ENCODE data around the gene CMSS1.

DNA sequence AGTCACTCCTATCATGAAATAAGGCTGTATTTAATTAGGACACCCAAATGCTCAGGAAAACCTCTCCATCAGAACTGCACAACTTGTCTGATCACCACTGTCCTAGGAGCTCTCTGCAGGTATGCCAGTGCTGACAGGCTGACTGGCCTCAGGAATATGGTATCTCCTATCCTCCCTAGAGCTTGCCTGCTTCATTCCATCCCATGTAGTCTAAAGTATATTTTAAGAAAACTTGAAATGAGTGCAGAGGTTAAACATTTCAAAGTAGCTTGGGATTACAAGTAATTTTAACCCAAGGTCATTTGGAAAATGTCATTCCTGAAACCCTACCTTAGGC lies 273.0 kb downstream of the CMSS1 start:
- TF ChIP-seq EZH2phosphoT487 (IDR thresholded peaks at IDR 0.05; ENCODE audit: borderline replicate concordance) (no peak), CTCF (IDR thresholded peaks at IDR 0.05 in 2 of 3, conservative IDR thresholded peaks at IDR 0.05 in 1 of 3; ENCODE audit: borderline replicate concordance in 1 of 3, insufficient read depth in 1 of 3, low read depth in 2 of 3, low read length in 2 of 3) (no peak), CEBPB (IDR thresholded peaks at IDR 0.05; ENCODE audit: low read depth) (no peak), EZH2 (IDR thresholded peaks at IDR 0.05) (no peak), POLR2AphosphoS5 (IDR thresholded peaks at IDR 0.05; ENCODE audit: low read depth, low read length) (no peak), POLR2A (IDR thresholded peaks at IDR 0.05; ENCODE audit: borderline replicate concordance, extremely low read depth, insufficient read depth, insufficient read length) (no peak), ZFX (IDR thresholded peaks at IDR 0.05) (no peak), YY1 (IDR thresholded peaks at IDR 0.05; ENCODE audit: extremely low read depth, insufficient replicate concordance, low read depth, low read length) (no peak), RAD21 (IDR thresholded peaks at IDR 0.05; ENCODE audit: low read depth) (no peak), ATF3 (IDR thresholded peaks at IDR 0.05) (no peak)
